ENCODE data around the gene DIS3L2. TPM values are rescaled to one million over a fixed set of nuclear protein-coding genes. Genes with fewer than 3 reads are reported as not detected.

Gene DIS3L2
- total and polyA plus RNA-seq, 2 of the 8 experiments (the other 6 are each of a cell fraction or from before 2014, with no cell fraction given), result 11.5 to 21.6 TPM

GRCh38 chr2:232264081-232264480, 302.6 kb downstream of the DIS3L2 start:
- Histone ChIP-seq H3K27ac (ENCODE audit: low read depth, low read length) (no peak overlapping the region), H4K8ac (ENCODE audit: extremely low read depth, insufficient read depth, low read length) (no peak overlapping the region), H3K23me2 (ENCODE audit: low read depth, low read length) (no peaks in the 10 kb centered on the region), H3K27me3 (replicated peaks in 1 of 4; ENCODE audit: control insufficient read depth in 3 of 4, extremely low read depth in 1 of 4, insufficient read depth in 3 of 4, low read length in 3 of 4) (no peaks in the 10 kb centered on the region), H4K91ac (replicated peaks; ENCODE audit: insufficient read length, low read length) (no peak overlapping the region), H3K79me2 (ENCODE audit: control insufficient read depth in 1 of 2, insufficient read depth in 2 of 2, low read length in 2 of 2) (no peaks in the 10 kb centered on the region), H2AK5ac (ENCODE audit: low read depth, low read length) (no peak overlapping the region), H2BK12ac (ENCODE audit: low read depth, low read length) (no peak overlapping the region), H3K4ac (replicated peaks; ENCODE audit: insufficient read length, low read depth, low read length) (no peak overlapping the region), H3K9ac (replicated peaks in 1 of 4; ENCODE audit: extremely low read depth in 1 of 4, low read depth in 3 of 4, low read length in 3 of 4) (no peak overlapping the region), H3K4me1 (replicated peaks in 1 of 4; ENCODE audit: control insufficient read depth in 3 of 4, insufficient read depth in 4 of 4, low read length in 3 of 4) (no peaks in the 10 kb centered on the region), H3K56ac (replicated peaks; ENCODE audit: insufficient read length, low read depth, low read length) (no peak overlapping the region), H3K36me3 (ENCODE audit: control insufficient read depth in 2 of 4, insufficient read depth in 4 of 4, low read length in 3 of 4) (no peaks in the 10 kb centered on the region; a peak in 1 of 8 replicates), H4K20me1 (replicated peaks in 1 of 2; ENCODE audit: control insufficient read depth in 1 of 2, insufficient read depth in 2 of 2, low read length in 2 of 2) (peaks cover 0 to 6% of the 10 kb centered on the region in 2 experiments), H2AFZ (ENCODE audit: low read length) (no peak overlapping the region), H2BK5ac (ENCODE audit: low read depth, low read length) (no peak overlapping the region), H2BK15ac (ENCODE audit: low read length) (no peak overlapping the region), H3K18ac (ENCODE audit: extremely low read depth, low read length) (no peak overlapping the region), H3K9me3 (ENCODE audit: insufficient read depth in 2 of 2, low read depth in 1 of 2, low read length in 1 of 2) (no peaks in the 10 kb centered on the region), H2BK120ac (replicated peaks; ENCODE audit: low read depth, low read length) (no peak overlapping the region), H3K79me1 (ENCODE audit: low read depth, low read length) (no peaks in the 10 kb centered on the region; the same call in 1 of the 2 replicates), H3K14ac (ENCODE audit: insufficient read length) (no peak overlapping the region), H3K4me2 (ENCODE audit: insufficient read depth in 1 of 2, low read depth in 2 of 2, low read length in 2 of 2) (no peak overlapping the region), H2BK20ac (ENCODE audit: low read length) (no peak overlapping the region), H3K23ac (ENCODE audit: insufficient read length) (no peak overlapping the region), H4K5ac (ENCODE audit: insufficient read length, low read depth, low read length) (no peak overlapping the region), H3K4me3 (ENCODE audit: extremely low read depth in 1 of 4, insufficient read depth in 2 of 4, low read depth in 3 of 4, low read length in 4 of 4) (no peak overlapping the region)
- no peak for FAIRE-seq
- ChIA-PET CTCF (ENCODE audit: partially characterized antibody) (interaction anchor here (0.6 kb wide), 1 partner anchor 357 kb away, joined by 4 read pairs; no protein-coding TSS in a partner anchor), POLR2A (ENCODE audit: partially characterized antibody) (no interaction called here)
- WGBS, 2 experiments (ENCODE audit: extremely low coverage in 1 of 2, insufficient coverage in 1 of 2, insufficient read length in 1 of 2, insufficient replicate concordance in 2 of 2, low coverage in 1 of 2, low lambda C conversion rate in 2 of 2, missing lambda C conversion rate in 1 of 2), result 78% methylated on average over 4 of the region's 4 CpGs; no CpG with 5 or more reads in 1 of the 2 experiments
- no peak for DNase-seq (ENCODE audit: low read depth in 1 of 2, low spot score in 2 of 2)
- TF ChIP-seq HDAC2 (IDR thresholded peaks at IDR 0.05; ENCODE audit: borderline replicate concordance in 1 of 2, low read depth in 2 of 2, low read length in 2 of 2), result no peak
- TF ChIP-seq POLR2AphosphoS5 (IDR thresholded peaks at IDR 0.05; ENCODE audit: low read depth, low read length), result peak; percentile 64
- no peak for TF ChIP-seq CEBPB (IDR thresholded peaks at IDR 0.05; ENCODE audit: low read depth, low read length)
- no peak for TF ChIP-seq KDM1A (IDR thresholded peaks at IDR 0.05; ENCODE audit: borderline replicate concordance, low read length)

Measured in H1 (cell line).